ENCODE measurements around the gene CYB5D1. TPM values are rescaled to one million over a fixed set of nuclear protein-coding genes. Genes with fewer than 3 reads are reported as not detected.

The CYB5D1 gene
- polyA plus RNA-seq, 1 experiment: 8.1 TPM

- Histone ChIP-seq H3K9me3 (ENCODE audit: control insufficient read depth, insufficient read depth, low read length) (no peaks in the 10 kb centered on the region; the same call in 1 of the 2 replicates), H3K27me3 (ENCODE audit: control insufficient read depth, insufficient read depth, low read length) (peaks cover 31% of the 10 kb centered on the region), H3K27ac (ENCODE audit: low read depth, low read length) (no peak overlapping the region), H3K4me3 (ENCODE audit: low read depth, low read length) (no peak overlapping the region)
- no peak for TF ChIP-seq CTCF (IDR thresholded peaks at IDR 0.05; ENCODE audit: low read depth, low read length)
- ChIA-PET CTCF (interaction anchor here (1.0 to 1.6 kb wide), 2 partner anchors 13 to 170 kb away, joined by 3 to 5 read pairs; partner anchors contain the start of gene KDM6B), POLR2A (no interaction called here)
- DNase-seq (ENCODE audit: low read depth, low spot score): no peak
Observed at GRCh38 chr17:7820231-7820630, 37.6 kb upstream of the CYB5D1 start.

- no peak overlapping the region for H3K4me3 ChIP-seq (ENCODE audit: low read depth, low read length)
- ChIA-PET CTCF (interaction anchor here (0.6 to 1.8 kb wide), 7 partner anchors 9 to 235 kb away, joined by 3 to 11 read pairs (median 4); no protein-coding TSS in a partner anchor), POLR2A (no interaction called here)
- DNase-seq (ENCODE audit: low read depth, low spot score): no peak
- H3K9me3 ChIP-seq (ENCODE audit: control insufficient read depth, insufficient read depth, low read length): no peaks in the 10 kb centered on the region; the same call in 1 of the 2 replicates
- H3K27me3 ChIP-seq (ENCODE audit: control insufficient read depth, insufficient read depth, low read length): peaks cover 21% of the 10 kb centered on the region
- TF ChIP-seq CTCF (IDR thresholded peaks at IDR 0.05; ENCODE audit: low read depth, low read length): no peak
- H3K27ac ChIP-seq (ENCODE audit: low read depth, low read length): no peak overlapping the region
Observed at GRCh38 chr17:7822126-7822525, 35.7 kb upstream of the CYB5D1 start.

GRCh38 chr17:7823581-7824001 is 34.2 kb upstream of the CYB5D1 start:
- TF ChIP-seq CTCF (IDR thresholded peaks at IDR 0.05; ENCODE audit: low read depth, low read length): no peak
- POLR2A ChIA-PET: interaction anchor here (0.7 kb wide), 2 partner anchors 33 to 62 kb away, joined by 6 to 8 read pairs; no protein-coding TSS in a partner anchor
- peaks cover 12% of the 10 kb centered on the region for H3K27me3 ChIP-seq (ENCODE audit: control insufficient read depth, insufficient read depth, low read length)
- no peak for DNase-seq (ENCODE audit: low read depth, low spot score)
- CTCF ChIA-PET: interaction anchor here (0.6 to 1.8 kb wide), 9 partner anchors 8 to 234 kb away, joined by 3 to 11 read pairs (median 4); partner anchors contain the start of gene SOX15
- H3K27ac ChIP-seq (ENCODE audit: low read depth, low read length): no peak overlapping the region
- H3K9me3 ChIP-seq (ENCODE audit: control insufficient read depth, insufficient read depth, low read length): no peaks in the 10 kb centered on the region; the same call in 1 of the 2 replicates
- no peak overlapping the region for H3K4me3 ChIP-seq (ENCODE audit: low read depth, low read length)

GRCh38 chr17:7824021-7824924 is 33.5 kb upstream of the CYB5D1 start:
- Histone ChIP-seq H3K4me3 (ENCODE audit: low read depth, low read length) (no peak overlapping the region), H3K9me3 (ENCODE audit: control insufficient read depth, insufficient read depth, low read length) (no peaks in the 10 kb centered on the region), H3K27me3 (ENCODE audit: control insufficient read depth, insufficient read depth, low read length) (peaks cover 12% of the 10 kb centered on the region), H3K27ac (ENCODE audit: low read depth, low read length) (no peak overlapping the region)
- CTCF ChIA-PET: interaction anchor here (0.6 to 1.8 kb wide), 13 partner anchors 9 to 295 kb away, joined by 3 to 11 read pairs (median 3); no protein-coding TSS in a partner anchor
- no peak for TF ChIP-seq CTCF (IDR thresholded peaks at IDR 0.05; ENCODE audit: low read depth, low read length)
- POLR2A ChIA-PET: interaction anchor here (1.0 kb wide), 1 partner anchor 9 kb away, joined by 3 read pairs; no protein-coding TSS in a partner anchor
- no peak for DNase-seq (ENCODE audit: low read depth, low spot score)

All from AG04450 (cell line).